GM21723 (cell line): ENCODE data around the gene CDHR2.
A peak's percentile ranks its signal among the peaks of the same experiment; 100 is the strongest.

Experiments used
- ATAC-seq: cut with Tn5 transposase; IDR thresholded peaks from one replicate; pipeline ENCODE4 v1.9.1; 2021; ENCODE audit warnings: mild to moderate bottlenecking, moderate library complexity; ENCODE audit not compliant: unreplicated experiment

Gene CDHR2

GRCh38 chr5:176612008-176612407, 62.9 kb downstream of the CDHR2 start:
- no peak for ATAC-seq

GRCh38 chr5:176612855-176613254, 63.7 kb downstream of the CDHR2 start:
- ATAC-seq = no peak

GRCh38 chr5:176614805-176615478, 65.8 kb downstream of the CDHR2 start:
- ATAC-seq = no peak

GRCh38 chr5:176616511-176616910, 67.4 kb downstream of the CDHR2 start:
- ATAC-seq = no peak

- ATAC-seq = no peak
Measured at GRCh38 chr5:176618783-176619182, 69.6 kb downstream of the CDHR2 start.

- peak; percentile 90 for ATAC-seq
Measured at GRCh38 chr5:176619203-176619568, 70.0 kb downstream of the CDHR2 start.

GRCh38 chr5:176619569-176620332, 70.6 kb downstream of the CDHR2 start:
- ATAC-seq = no peak

GRCh38 chr5:176620333-176620981, 71.3 kb downstream of the CDHR2 start:
- no peak for ATAC-seq

GRCh38 chr5:176621661-176622079, 72.5 kb downstream of the CDHR2 start:
- no peak for ATAC-seq

- no peak for ATAC-seq
Measured at GRCh38 chr5:176624142-176624541, 75.0 kb downstream of the CDHR2 start.

- ATAC-seq = no peak
Measured at GRCh38 chr5:176624938-176625337, 75.8 kb downstream of the CDHR2 start.

GRCh38 chr5:176625512-176625911, 76.4 kb downstream of the CDHR2 start:
- ATAC-seq = no peak

GRCh38 chr5:176625966-176626875, 77.1 kb downstream of the CDHR2 start:
- ATAC-seq = no peak

GRCh38 chr5:176626876-176627236, 77.7 kb downstream of the CDHR2 start:
- no peak for ATAC-seq

GRCh38 chr5:176627582-176627981, 78.4 kb downstream of the CDHR2 start:
- ATAC-seq = no peak

- ATAC-seq = no peak
Measured at GRCh38 chr5:176628406-176629228, 79.5 kb downstream of the CDHR2 start.

- no peak for ATAC-seq
Measured at GRCh38 chr5:176629317-176629852, 80.2 kb downstream of the CDHR2 start.

- ATAC-seq = no peak
Measured at GRCh38 chr5:176629853-176630680, 80.9 kb downstream of the CDHR2 start, which contains the start of the genes EIF4E1B and SNCB. Gene EIF4E1B, plus strand, starts transcription at chr5:176630675. Its CDS starts 12,113 bp downstream, at chr5:176642788. Gene SNCB, minus strand, starts transcription at chr5:176630534. Its CDS starts 880 bp downstream, at chr5:176629654.
